IPS DF 6.9 (cell line): ENCODE results near the gene HOXA10.
A peak's percentile ranks its signal among the peaks of the same experiment; 100 is the strongest.

Experiments used
- DNase-seq: peaks from one replicate; pipeline ENCODE4 v3.0.0-alpha.2; 2013; ENCODE audit warnings: low read depth, low spot score
- H3K27ac ChIP-seq: one replicate; pipeline ENCODE4 v1.5.1; 2013; ENCODE audit warnings: low read length, control low read depth
- H3K27me3 ChIP-seq: 2 replicates; pipeline ENCODE4 v1.6.1; 2013; ENCODE audit warnings: mild to moderate bottlenecking, low read length; ENCODE audit not compliant: control insufficient read depth, insufficient read depth
- H3K36me3 ChIP-seq: 2 replicates; pipeline ENCODE4 v1.6.1; 2013; ENCODE audit warnings: low read length; ENCODE audit not compliant: control insufficient read depth, insufficient read depth
- H3K4me1 ChIP-seq: 2 replicates; pipeline ENCODE4 v1.6.1; 2013; ENCODE audit warnings: low read length; ENCODE audit not compliant: control insufficient read depth, insufficient read depth
- H3K4me3 ChIP-seq: 2 replicates; pipeline ENCODE4 v1.5.1; 2013; ENCODE audit warnings: mild to moderate bottlenecking, low read length
- H3K9me3 ChIP-seq: 2 replicates; pipeline ENCODE4 v1.6.1; 2013; ENCODE audit warnings: low read length, inconsistent platforms; ENCODE audit not compliant: control insufficient read depth, insufficient read depth
- whole genome bisulfite sequencing: extraction: QIAGEN DNeasy Blood & Tissue Kit; methylation state at CpG from one replicate; pipeline ENCODE4 v1.1.7; 2013; ENCODE audit warnings: mixed read lengths, missing lambda C conversion rate; ENCODE audit not compliant: insufficient read length, insufficient coverage; 5-methylcytosine and 5-hydroxymethylcytosine counted together

HOXA10 gene

GRCh38 chr7:27145165-27145913 lies 28.8 kb downstream of the HOXA10 start:
- no peak for DNase-seq
- no peaks in the 10 kb centered on the region for H3K36me3 ChIP-seq
- H3K9me3 ChIP-seq = no peaks in the 10 kb centered on the region
- no peak overlapping the region for H3K4me3 ChIP-seq
- no peak overlapping the region for H3K27ac ChIP-seq
- WGBS = no CpG with 5 or more reads among the region's 47 CpGs
- no peaks in the 10 kb centered on the region; the same call in 1 of the 2 replicates for H3K4me1 ChIP-seq
- peaks cover 96% of the 10 kb centered on the region for H3K27me3 ChIP-seq

GRCh38 chr7:27144781-27145164 lies 29.3 kb downstream of the HOXA10 start:
- Histone ChIP-seq H3K4me3 (no peak overlapping the region), H3K9me3 (no peaks in the 10 kb centered on the region), H3K27me3 (peaks cover 96% of the 10 kb centered on the region), H3K27ac (no peak overlapping the region), H3K4me1 (no peaks in the 10 kb centered on the region; the same call in 1 of the 2 replicates), H3K36me3 (no peaks in the 10 kb centered on the region)
- no peak for DNase-seq
- no CpG with 5 or more reads among the region's 31 CpGs for WGBS

- Histone ChIP-seq H3K4me1 (no peaks in the 10 kb centered on the region; the same call in 1 of the 2 replicates), H3K4me3 (no peak overlapping the region), H3K9me3 (no peaks in the 10 kb centered on the region), H3K27me3 (peaks cover 98% of the 10 kb centered on the region), H3K36me3 (no peaks in the 10 kb centered on the region), H3K27ac (no peak overlapping the region)
- DNase-seq = no peak
- WGBS = no CpG with 5 or more reads among the region's 40 CpGs
Measured at GRCh38 chr7:27143950-27144780, 30.0 kb downstream of the HOXA10 start.

DNA sequence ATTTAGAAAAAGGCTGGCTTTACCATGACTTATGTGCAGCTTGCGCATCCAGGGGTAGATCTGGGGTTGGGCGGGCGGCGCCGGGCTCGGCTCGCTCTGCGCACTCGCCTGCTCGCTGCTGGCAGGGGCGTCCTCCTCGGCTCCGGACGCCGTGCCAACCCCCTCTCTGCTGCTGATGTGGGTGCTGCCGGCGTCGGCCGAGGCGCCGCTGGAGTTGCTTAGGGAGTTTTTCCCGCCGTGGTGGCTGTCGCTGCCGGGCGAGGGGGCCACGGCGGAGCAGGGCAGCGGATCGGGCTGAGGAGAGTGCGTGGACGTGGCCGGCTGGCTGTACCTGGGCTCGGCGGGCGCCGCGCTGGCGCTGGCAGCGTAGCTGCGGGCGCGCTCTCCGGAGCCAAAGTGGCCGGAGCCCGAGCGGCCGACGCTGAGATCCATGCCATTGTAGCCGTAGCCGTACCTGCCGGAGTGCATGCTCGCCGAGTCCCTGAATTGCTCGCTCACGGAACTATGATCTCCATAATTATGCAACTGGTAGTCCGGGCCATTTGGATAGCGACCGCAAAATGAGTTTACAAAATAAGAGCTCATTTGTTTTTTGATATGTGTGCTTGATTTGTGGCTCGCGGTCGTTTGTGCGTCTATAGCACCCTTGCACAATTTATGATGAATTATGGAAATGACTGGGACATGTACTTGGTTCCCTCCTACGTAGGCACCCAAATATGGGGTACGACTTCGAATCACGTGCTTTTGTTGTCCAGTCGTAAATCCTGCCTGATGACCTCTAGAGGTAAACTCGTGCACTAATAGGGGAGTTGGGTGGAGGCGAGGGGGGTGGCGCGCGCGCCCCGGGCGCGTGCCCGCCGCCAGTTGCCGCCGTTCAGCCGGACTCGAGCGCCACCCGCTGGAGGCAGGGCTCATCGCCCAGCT lies 30.8 kb downstream of the HOXA10 start, which contains the start of gene HOXA5:
Gene HOXA5 (minus strand): TSS at position 659 of the 927 bp plus-strand sequence. CDS start 74 bp downstream, at position 585.
- Histone ChIP-seq H3K27me3 (peaks cover 98% of the 10 kb centered on the region), H3K36me3 (no peaks in the 10 kb centered on the region), H3K27ac (no peak within 1 kb of the TSS), H3K9me3 (no peaks in the 10 kb centered on the region), H3K4me3 (peak within 1 kb of the TSS; percentile 14; the same call in 1 of the 2 replicates), H3K4me1 (no peaks in the 10 kb centered on the region; the same call in 1 of the 2 replicates)
- no CpG with 5 or more reads among the region's 86 CpGs for WGBS
- DNase-seq = peak; percentile 70

DNA sequence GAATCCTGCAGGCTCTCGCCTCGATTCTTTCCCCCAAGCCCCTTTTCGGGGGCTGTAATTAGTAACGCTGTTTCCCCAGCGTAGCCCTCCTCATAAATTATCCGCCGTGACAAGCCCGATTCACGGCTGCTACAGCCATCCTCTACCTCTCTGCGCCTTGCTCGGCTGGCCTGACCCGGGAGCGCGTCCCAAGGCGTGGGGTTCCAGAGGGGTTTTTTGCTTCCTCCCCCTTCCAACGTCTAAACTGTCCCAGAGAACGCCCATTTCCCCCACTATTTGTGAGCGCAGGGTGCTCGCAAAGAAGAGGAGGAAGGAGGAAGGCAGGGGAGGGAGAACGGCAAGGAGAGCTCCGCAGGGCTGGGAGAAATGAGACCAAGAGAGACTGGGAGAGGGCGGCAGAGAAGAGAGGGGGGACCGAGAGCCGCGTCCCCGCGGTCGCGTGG lies 31.5 kb downstream of the HOXA10 start:
- no peak overlapping the region for H3K27ac ChIP-seq
- H3K36me3 ChIP-seq = no peaks in the 10 kb centered on the region
- H3K27me3 ChIP-seq = peaks cover 98% of the 10 kb centered on the region
- no CpG with 5 or more reads among the region's 29 CpGs for WGBS
- no peak for DNase-seq
- H3K9me3 ChIP-seq = no peaks in the 10 kb centered on the region
- no peaks in the 10 kb centered on the region; the same call in 1 of the 2 replicates for H3K4me1 ChIP-seq
- no peak overlapping the region for H3K4me3 ChIP-seq

DNA sequence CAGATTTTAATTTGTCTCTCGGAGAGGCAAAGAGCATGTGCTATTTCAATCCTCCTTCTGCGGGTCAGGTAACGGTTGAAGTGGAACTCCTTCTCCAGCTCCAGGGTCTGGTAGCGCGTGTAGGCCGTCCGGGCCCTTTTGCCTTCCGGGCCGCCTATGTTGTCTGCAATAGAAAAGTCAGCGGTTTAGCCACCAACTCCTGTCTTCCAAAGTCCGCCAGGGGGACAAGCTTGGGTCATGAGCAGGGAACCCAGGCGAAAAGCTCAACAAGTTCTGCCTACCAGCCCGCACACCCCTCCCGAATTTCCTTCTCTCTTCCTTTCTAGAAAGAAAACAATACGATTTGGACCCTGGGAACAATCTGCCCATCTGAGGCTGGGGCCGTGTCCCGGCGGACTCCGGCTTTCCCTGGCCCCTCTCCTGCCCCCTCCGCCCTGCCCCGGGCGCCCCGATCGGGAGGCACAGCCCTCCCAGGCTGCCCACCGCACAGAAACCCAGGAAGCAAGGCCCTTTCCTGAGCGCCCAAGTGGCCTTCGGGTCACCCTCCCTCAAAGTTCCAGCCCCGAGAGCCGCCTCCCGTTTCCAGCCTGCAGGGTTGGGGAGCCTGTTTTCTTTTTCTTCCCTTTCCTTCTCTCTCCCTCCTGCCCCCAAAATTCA lies 32.1 kb downstream of the HOXA10 start:
- Histone ChIP-seq H3K4me1 (no peaks in the 10 kb centered on the region; the same call in 1 of the 2 replicates), H3K36me3 (no peaks in the 10 kb centered on the region), H3K4me3 (no peak overlapping the region), H3K27me3 (peaks cover 98% of the 10 kb centered on the region), H3K27ac (no peak overlapping the region), H3K9me3 (no peaks in the 10 kb centered on the region)
- DNase-seq = no peak
- no CpG with 5 or more reads among the region's 30 CpGs for WGBS

- Histone ChIP-seq H3K9me3 (no peaks in the 10 kb centered on the region), H3K27me3 (peaks cover 98% of the 10 kb centered on the region), H3K27ac (no peak overlapping the region), H3K36me3 (no peaks in the 10 kb centered on the region), H3K4me3 (no peak overlapping the region), H3K4me1 (no peaks in the 10 kb centered on the region; the same call in 1 of the 2 replicates)
- DNase-seq = no peak
- WGBS = no CpG with 5 or more reads among the region's 18 CpGs
Measured at GRCh38 chr7:27141137-27141922, 32.8 kb downstream of the HOXA10 start.

- DNase-seq = no peak
- no peaks in the 10 kb centered on the region for H3K9me3 ChIP-seq
- peaks cover 98% of the 10 kb centered on the region for H3K27me3 ChIP-seq
- no peak overlapping the region for H3K4me3 ChIP-seq
- no peaks in the 10 kb centered on the region; the same call in 1 of the 2 replicates for H3K4me1 ChIP-seq
- H3K27ac ChIP-seq = no peak overlapping the region
- no peaks in the 10 kb centered on the region for H3K36me3 ChIP-seq
- WGBS = no CpG with 5 or more reads among the region's 15 CpGs
Measured at GRCh38 chr7:27140126-27140857, 33.8 kb downstream of the HOXA10 start.
